Gastroesophageal sphincter (tissue), 4 donors: Measurements from ENCODE around the gene MRPL37. TPM values are rescaled to one million over a fixed set of nuclear protein-coding genes. Genes with fewer than 3 reads are reported as not detected.

ENCODE experiments used
- ATAC-seq: fragments of 150-250 bp; one replicate; pipeline ENCODE4 v1.9.1; 2016; ENCODE audit warnings: mild to moderate bottlenecking, moderate library complexity
- H3K27ac ChIP-seq, 4 donors: fragments of 200-600 bp; sonication (generic) in 3 of 4; 1 replicate in 3 of 4; 2 replicates in 1 of 4; pipeline ENCODE4 v1.5.1; 2016 to 2019
- H3K27me3 ChIP-seq: fragments of 200-600 bp; sonication (generic); one replicate; pipeline ENCODE4 v1.5.1; 2019
- H3K36me3 ChIP-seq, 2 donors: fragments of 200-600 bp; sonication (generic); one replicate each; pipeline ENCODE4 v1.5.1; 2019; ENCODE audit warnings: control low read depth in 1 of 2
- H3K4me1 ChIP-seq, 3 donors: fragments of 200-600 bp; sonication (generic); 1 replicate in 2 of 3; 2 replicates in 1 of 3; pipeline ENCODE4 v1.5.1; 2016 to 2019; ENCODE audit warnings: control low read depth in 2 of 3
- H3K4me3 ChIP-seq, 2 donors: fragments of 200-600 bp; sonication (generic); one replicate each; pipeline ENCODE4 v1.5.1; 2019; ENCODE audit warnings: mild to moderate bottlenecking in 1 of 2, moderate library complexity in 1 of 2
- H3K9me3 ChIP-seq, 3 donors: fragments of 200-600 bp; sonication (generic); one replicate each; pipeline ENCODE4 v1.5.1; 2017 to 2019; ENCODE audit warnings: control low read depth in 2 of 3
- EP300 ChIP-seq: sonication (generic); formaldehyde crosslinking; IDR thresholded peaks from one replicate; pipeline ENCODE4 v1.6.1; 2017; ENCODE audit warnings: antibody characterized with exemption, mild to moderate bottlenecking
- POLR2A ChIP-seq, 2 donors: fragments of 450-650 bp; IDR thresholded peaks; one replicate each; pipeline ENCODE4 v1.6.1; 2017; ENCODE audit warnings: antibody characterized with exemption in 2 of 2, mild to moderate bottlenecking in 2 of 2, moderate library complexity in 1 of 2
- POLR2AphosphoS5 ChIP-seq: sonication (generic); formaldehyde crosslinking; IDR thresholded peaks from one replicate; pipeline ENCODE4 v1.6.1; 2017; ENCODE audit warnings: antibody characterized with exemption
- WGBS, 2 donors: methylation state at CpG; one replicate each; pipeline ENCODE4 v1.1.5; 2018; ENCODE audit warnings: low coverage in 1 of 2; 5-methylcytosine and 5-hydroxymethylcytosine counted together
- total RNA-seq, 4 donors: library from RNA; depleted of rRNA; stranded (reverse); fragments of >200 nt; gene quantifications; one replicate each; pipeline ENCODE4 v1.1.0, GENCODE V29; 2016
- TF ChIP-seq, protein P1 (sequence below), 4 experiments: fragments of 200-600 bp in 2 of 4; fragments of 450-650 bp in 2 of 4; sonication (generic) in 1 of 4; IDR thresholded peaks; one replicate each; pipeline ENCODE4 v1.5.1; 2017 to 2019; ENCODE audit warnings: antibody characterized with exemption in 4 of 4, mild to moderate bottlenecking in 2 of 4, moderate library complexity in 2 of 4

MRPL37 gene
- total RNA-seq, 4 donors from 2014 or later: 37.3 to 64.5 (median 52.0) TPM

DNA sequence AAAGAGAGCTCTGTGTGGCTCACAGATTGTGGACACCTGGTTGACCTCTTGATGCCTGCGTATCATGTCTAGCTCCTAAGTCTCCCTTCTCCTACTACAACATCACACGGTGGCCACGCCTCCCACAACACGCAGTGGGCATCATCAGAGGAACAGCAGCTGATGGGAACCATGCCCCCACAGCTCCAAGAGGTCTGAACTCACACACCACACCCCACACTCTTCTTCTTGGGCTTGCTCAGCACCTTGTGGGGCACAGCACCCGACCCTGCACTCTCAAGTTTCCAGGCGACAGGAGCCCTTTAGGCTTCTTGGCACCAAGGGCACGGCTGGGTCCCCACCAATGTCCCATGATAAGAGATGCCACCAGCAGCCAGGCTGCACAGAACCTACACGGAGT, 28.4 kb upstream of the MRPL37 start:
- 86 to 87% methylated on average over 5 to 6 of the region's 8 CpGs for WGBS, 2 donors
- peaks cover 0 to 28% of the 10 kb centered on the region in 2 donors for H3K36me3 ChIP-seq
- no peaks in the 10 kb centered on the region for H3K27me3 ChIP-seq
- no peak for ATAC-seq
- H3K9me3 ChIP-seq: no peaks in the 10 kb centered on the region
- no peak for TF ChIP-seq POLR2A (IDR thresholded peaks at IDR 0.05)
- TF ChIP-seq EP300: no peak
- no peak for TF ChIP-seq POLR2AphosphoS5
- TF ChIP-seq, protein P1, sequence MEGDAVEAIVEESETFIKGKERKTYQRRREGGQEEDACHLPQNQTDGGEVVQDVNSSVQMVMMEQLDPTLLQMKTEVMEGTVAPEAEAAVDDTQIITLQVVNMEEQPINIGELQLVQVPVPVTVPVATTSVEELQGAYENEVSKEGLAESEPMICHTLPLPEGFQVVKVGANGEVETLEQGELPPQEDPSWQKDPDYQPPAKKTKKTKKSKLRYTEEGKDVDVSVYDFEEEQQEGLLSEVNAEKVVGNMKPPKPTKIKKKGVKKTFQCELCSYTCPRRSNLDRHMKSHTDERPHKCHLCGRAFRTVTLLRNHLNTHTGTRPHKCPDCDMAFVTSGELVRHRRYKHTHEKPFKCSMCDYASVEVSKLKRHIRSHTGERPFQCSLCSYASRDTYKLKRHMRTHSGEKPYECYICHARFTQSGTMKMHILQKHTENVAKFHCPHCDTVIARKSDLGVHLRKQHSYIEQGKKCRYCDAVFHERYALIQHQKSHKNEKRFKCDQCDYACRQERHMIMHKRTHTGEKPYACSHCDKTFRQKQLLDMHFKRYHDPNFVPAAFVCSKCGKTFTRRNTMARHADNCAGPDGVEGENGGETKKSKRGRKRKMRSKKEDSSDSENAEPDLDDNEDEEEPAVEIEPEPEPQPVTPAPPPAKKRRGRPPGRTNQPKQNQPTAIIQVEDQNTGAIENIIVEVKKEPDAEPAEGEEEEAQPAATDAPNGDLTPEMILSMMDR (IDR thresholded peaks at IDR 0.05): no peak
- peaks cover 0 to 3% (median 0%) of the 10 kb centered on the region in 3 donors for H3K4me1 ChIP-seq
- H3K4me3 ChIP-seq: no peak overlapping the region
- no peak overlapping the region for H3K27ac ChIP-seq

DNA sequence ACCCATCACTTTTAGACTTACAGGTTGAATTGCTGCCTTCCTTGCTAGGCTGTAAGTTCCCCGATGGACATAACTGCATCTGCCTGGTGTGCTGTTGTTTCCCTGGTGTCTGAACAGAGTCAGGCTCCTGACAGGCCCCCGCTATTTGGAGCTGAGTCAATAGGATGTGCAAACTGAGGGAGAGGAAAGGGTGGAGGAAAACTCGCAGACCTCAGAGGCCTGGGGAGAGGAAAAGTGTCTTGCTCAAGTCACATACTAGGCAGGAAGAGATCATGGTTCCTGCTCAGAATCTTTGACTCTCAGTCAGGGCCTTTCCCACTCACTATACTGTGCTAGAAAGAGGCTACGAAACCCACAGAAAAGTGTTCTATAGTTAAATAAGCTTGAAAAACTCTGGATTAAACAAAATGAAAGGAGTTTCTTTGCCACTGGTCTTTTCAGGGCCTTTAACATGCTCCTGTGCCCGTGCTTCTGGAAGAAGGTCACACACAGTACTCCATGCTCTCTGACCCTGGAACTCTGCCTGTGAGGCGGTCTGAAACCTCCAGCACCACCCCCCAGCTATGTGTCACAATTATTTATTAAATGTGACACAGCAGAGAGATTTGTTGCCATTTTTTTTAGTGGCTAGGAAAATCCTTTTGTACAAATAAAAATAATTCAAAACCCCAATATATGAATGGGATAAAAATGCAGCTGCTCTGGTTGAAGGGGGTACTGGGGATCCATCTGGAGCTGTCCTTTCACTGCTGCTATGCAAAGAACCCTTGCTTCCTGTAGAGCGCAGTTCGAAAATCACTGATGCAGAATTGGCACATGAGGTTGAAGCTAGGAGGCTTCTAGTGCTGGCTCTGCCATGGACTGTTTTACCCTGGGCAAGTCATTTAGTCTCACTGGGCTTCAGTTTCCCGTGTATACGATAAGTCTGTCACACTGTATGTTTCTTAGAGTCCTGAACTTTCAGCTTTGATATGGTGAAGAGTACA, 27.1 kb upstream of the MRPL37 start:
- peaks cover 0 to 38% of the 10 kb centered on the region in 2 donors for H3K36me3 ChIP-seq
- H3K27ac ChIP-seq: no peak overlapping the region
- no peak for ATAC-seq
- no peaks in the 10 kb centered on the region for H3K9me3 ChIP-seq
- TF ChIP-seq, protein P1 (IDR thresholded peaks at IDR 0.05): no peak
- TF ChIP-seq POLR2AphosphoS5 (no peak), POLR2A (IDR thresholded peaks at IDR 0.05) (no peak), EP300 (no peak)
- WGBS, 2 donors: 66 to 72% methylated on average over 4 to 8 of the region's 10 CpGs
- H3K4me3 ChIP-seq: no peak overlapping the region
- no peaks in the 10 kb centered on the region for H3K27me3 ChIP-seq
- peaks cover 0 to 3% (median 0%) of the 10 kb centered on the region in 3 donors for H3K4me1 ChIP-seq

DNA sequence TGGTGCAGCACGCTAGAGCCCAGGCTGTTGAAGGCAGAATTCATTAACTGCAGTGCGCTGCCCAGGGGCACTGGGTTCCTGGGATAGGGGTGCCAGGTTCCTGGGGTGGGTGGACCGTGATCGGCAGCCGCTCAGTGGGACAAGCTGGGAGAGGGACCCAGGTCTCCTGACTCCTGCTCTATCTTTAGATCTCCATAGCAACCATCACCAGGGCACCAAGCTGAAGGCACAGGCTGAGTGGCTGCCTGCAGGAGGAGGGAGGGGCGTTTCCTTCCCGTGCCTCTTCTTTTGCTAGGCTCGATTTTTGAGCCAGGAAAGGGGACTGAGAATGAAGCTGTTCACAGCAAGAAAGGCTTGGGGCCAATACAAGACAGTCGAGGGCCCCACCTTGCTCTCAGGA, 26.3 kb upstream of the MRPL37 start:
- Histone ChIP-seq H3K27ac (no peak overlapping the region), H3K9me3 (no peaks in the 10 kb centered on the region), H3K4me3 (no peak overlapping the region), H3K36me3 (peaks cover 0 to 46% of the 10 kb centered on the region in 2 donors), H3K4me1 (peaks cover 0 to 3% (median 0%) of the 10 kb centered on the region in 3 donors), H3K27me3 (no peaks in the 10 kb centered on the region)
- ATAC-seq: no peak
- TF ChIP-seq EP300: no peak
- no peak for TF ChIP-seq POLR2A (IDR thresholded peaks at IDR 0.05)
- no peak for TF ChIP-seq POLR2AphosphoS5
- 80% methylated on average over 1 of the region's 9 CpGs; no CpG with 5 or more reads in 1 of the 2 donors for WGBS, 2 donors

- H3K27me3 ChIP-seq: no peaks in the 10 kb centered on the region
Measured at GRCh38 chr1:54174106-54174505, 25.9 kb upstream of the MRPL37 start.

DNA sequence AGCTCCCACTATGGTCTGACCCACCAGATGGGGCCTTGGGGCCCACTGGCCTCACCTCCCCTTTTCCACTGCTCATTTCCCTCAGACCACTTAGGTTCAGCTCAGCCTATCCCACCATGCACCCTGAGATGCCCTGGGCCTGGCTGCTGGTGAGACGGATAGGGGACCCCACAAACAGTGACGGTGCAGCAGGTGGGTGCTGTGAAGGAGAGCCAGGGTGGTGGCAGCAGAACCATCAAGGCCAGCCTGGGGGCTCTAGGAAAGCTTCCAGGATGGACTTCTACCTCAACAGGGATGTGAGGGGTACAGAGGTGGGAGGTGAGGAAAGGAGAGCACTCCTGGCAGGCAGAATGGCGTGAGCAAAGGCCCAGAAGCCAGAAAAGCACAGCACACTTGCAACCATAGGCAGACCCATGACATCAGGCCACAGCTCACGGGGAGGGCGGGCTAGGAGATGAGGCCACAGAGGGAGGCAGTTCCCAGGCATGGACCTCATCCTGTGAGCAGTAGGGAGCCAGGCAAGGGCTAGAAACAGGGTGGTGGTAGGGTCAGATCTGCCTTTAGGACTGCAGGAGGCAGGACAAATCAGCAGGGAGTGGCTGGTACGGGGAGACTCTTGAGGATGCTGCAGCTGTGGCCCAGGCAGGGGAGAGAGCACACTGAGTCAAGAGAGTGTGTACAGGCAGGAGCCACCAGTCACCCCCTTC, 23.2 kb upstream of the MRPL37 start:
- Histone ChIP-seq H3K4me3 (no peak overlapping the region), H3K36me3 (peaks cover 0 to 72% of the 10 kb centered on the region in 2 donors), H3K9me3 (no peaks in the 10 kb centered on the region), H3K4me1 (peaks cover 0 to 3% (median 0%) of the 10 kb centered on the region in 3 donors), H3K27me3 (no peaks in the 10 kb centered on the region), H3K27ac (no peak overlapping the region)
- TF ChIP-seq EP300 (no peak), POLR2AphosphoS5 (no peak), POLR2A (IDR thresholded peaks at IDR 0.05) (no peak)
- TF ChIP-seq, protein P1 (IDR thresholded peaks at IDR 0.05): no peak
- 86 to 93% methylated on average over 1 to 3 of the region's 6 CpGs for WGBS, 2 donors
- ATAC-seq: no peak

More at GRCh38 chr1:54174106-54174505, 25.9 kb upstream of the MRPL37 start:
- 87 to 100% methylated on average over 1 to 4 of the region's 4 CpGs for WGBS, 2 donors
- Histone ChIP-seq H3K4me3 (no peak overlapping the region), H3K36me3 (peaks cover 0 to 50% of the 10 kb centered on the region in 2 donors), H3K4me1 (peaks cover 0 to 3% (median 0%) of the 10 kb centered on the region in 3 donors), H3K27ac (no peak overlapping the region), H3K9me3 (no peaks in the 10 kb centered on the region)
- ATAC-seq: no peak
- TF ChIP-seq POLR2A (IDR thresholded peaks at IDR 0.05) (no peak), EP300 (no peak)
- TF ChIP-seq, protein P1 (IDR thresholded peaks at IDR 0.05): no peak
